GM19324 (cell line): ENCODE data around the gene TNFRSF4.
"Not testable (repeated sequence)": the region's sequence is repeated elsewhere in the genome, so short reads cannot be mapped to it uniquely, and the experiment has no call there.

Experiments
- ATAC-seq: cut with Tn5 transposase; IDR thresholded peaks from one replicate; pipeline ENCODE4 v1.9.1; 2021; ENCODE audit warnings: mild to moderate bottlenecking, moderate library complexity; ENCODE audit not compliant: unreplicated experiment, low FRiP score

Gene TNFRSF4

DNA sequence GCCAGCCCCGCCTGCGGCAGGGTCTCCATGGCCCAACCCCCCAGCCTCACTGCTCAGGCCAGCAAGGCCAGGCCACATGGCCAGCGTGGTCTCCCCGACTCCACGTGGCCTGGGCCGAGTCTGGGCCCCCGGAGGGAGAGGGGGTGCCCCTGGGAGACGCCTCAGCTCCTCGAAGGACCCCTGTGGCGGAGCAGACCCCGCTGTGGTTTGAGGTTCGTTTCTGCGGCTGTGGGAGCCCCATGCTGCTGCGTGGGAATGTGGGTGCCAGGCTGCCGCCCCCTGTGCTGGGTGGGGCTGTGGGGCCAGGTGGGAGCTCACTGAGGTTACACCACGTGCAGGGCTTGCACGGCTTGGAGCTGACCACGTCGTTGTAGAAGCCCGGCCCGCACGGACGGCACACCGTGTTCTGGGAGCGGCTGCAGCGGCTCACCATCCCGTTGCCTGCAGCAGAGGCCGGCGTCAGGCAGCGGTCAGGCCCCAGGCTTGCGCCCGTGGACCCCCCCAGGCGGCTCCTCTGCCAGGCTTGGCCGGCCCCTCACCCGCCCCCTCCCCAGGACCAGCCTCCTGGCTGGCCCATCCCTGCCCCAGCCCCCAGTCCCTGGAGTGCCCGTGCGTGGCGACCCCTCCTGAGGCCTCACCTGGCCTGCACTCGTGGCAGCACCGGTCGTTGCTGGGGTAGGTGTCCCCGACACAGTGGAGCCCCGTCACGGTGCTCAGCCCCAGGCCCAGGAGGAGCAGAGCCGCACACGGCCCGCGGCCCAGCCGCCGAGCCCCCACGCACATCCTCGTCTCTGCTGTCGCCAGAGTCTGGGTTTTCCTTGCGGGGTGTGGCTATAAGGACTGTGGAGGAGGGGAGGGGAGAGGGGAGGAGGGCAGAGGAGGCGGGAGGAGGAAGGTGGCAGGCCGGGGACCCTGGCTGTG is at the start of gene TNFRSF4:
TNFRSF4 (minus strand) TSS at position 809 of the 921 bp plus-strand sequence; CDS start at position 783, 26 bp downstream.
- ATAC-seq, result no peak

DNA sequence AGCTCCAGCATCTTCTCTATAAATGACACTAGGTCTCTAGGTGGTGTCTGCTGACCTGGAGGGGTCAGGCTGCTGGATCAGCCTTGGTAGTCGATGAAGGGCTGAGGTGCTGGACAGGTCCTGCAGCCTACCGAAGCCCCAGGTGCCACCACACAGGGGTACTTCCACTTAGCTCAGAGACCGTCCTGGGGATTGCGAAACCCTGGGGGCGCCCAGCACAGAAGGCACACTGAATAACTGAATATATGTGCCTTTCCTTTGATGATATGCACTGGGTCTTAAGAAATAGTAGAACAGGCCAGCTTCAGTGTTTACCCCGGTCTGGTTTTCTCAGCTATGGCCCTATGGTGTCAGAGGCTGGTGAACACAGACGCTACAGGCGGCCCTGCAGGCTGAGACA is 48.8 kb upstream of the TNFRSF4 start:
- ATAC-seq, result no peak

DNA sequence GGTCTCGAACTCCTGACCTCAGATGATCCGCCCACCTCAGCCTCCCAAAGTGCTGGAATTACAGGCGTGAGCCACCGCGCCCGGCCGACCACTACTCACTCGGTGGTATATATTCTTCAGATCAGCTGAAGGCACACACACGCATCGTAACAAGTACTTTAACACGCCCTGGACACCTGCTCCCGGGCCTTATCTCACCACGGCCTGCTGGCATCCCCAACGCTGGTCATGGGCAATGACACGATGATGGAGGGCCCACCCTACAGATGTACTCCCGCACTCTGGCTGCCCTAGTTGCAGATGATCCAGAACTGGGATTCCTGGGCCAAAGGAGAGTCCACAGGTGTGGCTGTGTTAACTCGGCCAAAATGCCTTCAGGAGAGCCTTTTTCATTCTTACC is 48.1 kb upstream of the TNFRSF4 start:
- no peak for ATAC-seq

DNA sequence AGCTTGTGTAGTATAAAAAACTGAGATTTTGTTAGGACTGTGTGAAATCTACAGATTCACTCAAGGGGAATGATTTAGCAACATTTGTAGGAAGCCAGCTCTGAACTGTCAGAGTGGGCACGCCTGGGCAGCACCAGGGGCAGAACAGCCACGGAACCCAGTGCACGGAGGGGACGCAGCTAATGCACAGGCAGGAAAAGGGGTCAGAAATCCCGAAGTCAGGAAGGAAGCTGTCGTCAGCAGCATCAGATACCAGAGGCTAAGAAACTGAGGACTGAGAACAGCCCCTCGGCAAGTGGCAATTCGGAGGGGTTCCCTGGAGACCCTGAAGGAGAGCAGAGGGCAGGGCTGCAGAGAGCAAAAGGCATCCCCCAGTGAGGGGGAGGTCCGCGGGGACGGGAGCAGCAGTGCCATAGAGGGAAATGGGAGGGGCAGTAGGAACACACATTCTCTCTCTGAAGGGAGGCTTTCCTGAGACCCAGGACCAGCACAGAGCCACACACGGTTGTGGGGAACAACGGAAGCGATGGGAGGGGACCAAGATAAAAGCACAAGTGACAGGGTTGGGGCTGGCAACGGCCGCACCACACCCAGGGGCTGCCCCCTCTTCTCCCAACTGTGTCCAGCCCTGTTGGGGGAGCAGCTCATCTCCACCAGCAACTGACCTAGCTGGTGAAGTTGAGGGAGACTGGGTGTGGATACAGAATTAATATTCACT is 47.0 kb upstream of the TNFRSF4 start:
- no peak for ATAC-seq

DNA sequence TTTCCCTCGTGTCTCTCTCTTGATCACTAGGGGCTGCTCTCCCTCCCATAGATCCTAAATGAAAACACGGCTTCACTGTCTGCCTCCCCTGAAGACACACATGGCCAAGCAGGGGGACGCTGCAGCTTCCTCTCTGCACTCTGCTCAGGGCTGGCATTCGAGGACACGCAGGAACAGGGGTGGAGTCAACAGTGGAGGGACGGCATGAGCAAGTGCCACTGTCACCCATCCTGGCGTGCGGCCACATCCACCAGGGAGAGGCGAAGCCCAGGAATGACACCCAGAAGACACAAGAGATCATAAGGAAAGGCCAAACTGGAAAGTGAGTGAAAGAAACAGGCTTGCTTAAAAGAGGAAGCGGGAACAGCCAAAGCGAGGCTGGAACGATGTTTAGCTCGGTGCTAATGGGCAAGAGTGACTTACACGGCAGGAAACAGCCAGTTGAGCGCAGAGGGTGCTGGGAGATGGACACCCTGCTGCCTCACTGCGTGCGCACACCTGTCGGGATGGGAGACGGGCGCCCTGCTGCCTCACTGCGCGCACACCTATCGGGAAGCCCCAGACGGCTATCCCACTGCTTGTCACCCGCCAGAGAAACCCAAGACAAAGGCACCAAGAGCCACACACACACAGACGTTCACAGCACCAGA is 46.1 kb upstream of the TNFRSF4 start:
- ATAC-seq, result no peak

DNA sequence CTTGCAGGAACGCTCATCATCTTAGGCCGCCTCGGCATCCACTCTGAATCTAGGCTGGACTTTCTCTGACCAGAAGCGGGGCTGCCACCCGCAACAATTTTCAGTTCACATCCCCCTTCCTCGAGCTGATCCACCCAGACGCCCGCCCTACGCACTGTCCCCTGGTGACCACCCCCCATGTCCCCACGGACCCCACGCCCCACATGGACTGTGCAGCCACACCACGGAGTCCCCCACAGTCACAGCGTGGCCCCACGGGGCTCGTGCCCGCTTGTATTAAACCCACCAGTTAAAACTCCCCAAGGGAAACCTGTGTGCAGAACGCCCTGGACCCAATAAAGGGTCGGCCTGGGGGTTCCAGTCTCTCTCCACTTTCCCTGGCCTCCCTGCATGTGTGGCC is 45.6 kb upstream of the TNFRSF4 start:
- no peak for ATAC-seq

DNA sequence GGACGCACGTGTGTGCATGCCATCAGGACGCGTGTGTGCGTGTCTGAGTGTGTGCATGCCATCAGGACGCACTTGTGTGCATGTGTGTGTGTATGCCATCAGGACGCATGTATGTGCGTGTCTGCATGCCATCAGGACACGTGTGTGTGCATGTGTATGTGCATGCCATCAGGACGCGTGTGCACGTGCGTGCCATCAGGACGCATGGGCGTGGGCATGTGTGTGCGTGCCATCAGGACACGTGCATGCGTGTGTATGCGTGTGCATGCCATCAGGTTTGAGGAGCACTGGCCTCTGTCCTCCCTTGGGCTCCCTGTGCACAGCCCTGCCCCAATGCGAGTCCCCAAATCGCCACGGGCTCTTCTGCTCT is 45.2 kb upstream of the TNFRSF4 start:
- ATAC-seq, result no peak

DNA sequence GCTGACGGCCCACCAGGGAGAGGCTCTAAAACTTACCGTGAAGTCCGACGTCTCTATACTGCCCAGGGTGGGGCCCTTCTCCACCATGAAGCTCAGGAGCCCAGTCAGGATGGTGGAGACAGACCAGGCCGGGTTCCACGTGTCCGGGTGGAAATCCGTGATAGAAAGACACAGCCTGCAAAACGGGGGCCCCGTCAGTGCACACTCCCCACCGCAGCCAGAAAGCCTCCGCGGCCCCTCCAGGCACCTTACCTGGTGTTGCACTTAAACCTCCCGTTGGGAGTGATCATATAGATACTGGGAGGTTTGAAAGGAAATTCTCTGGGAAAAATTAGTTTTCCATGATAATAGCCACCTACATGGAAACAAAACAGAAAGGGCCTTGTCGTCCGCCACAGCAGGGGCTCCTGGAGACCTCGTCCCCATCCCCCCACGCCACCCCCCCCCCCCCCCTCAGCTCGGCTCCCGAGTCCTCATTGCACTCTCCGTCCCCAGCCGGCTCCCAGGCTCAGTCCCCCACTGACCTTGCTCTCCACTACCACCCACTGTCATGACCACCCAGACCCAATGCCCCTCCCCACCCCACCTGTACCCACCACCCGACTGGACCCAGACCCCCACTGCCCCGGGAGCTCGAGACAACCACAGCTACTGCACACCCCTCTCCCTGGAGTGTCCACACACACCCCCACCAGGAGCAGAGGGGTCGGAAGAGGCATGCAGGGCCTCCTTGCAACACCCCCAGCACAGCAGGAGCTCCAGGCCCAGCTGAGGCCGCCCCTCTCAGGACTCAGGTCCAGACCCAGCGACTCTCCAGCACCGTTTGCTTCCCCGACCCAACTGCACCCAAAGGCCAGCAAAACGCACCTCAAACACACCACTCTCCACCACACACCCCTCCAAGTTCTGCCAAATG is 43.3 kb upstream of the TNFRSF4 start:
- no peak for ATAC-seq

DNA sequence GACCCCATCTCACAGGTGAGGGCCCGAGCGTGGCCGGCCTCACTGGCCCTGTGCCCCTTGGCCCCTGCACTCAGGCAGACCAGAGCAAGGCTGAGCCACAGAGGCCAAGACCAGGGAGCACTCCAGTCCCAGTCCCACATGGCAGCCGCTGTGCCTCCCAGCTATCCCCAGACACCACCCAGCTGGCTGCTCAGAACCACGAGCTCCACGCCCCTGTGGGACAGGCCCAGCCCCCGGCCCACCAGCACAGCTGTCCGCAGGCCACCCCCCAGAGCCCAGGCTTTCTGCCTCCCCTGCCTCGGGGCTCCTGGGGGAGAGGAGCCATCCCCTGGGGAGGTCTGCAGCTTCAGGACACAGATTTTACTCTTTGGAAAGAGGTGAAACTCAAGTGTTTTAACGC is 41.7 kb upstream of the TNFRSF4 start:
- no peak for ATAC-seq

DNA sequence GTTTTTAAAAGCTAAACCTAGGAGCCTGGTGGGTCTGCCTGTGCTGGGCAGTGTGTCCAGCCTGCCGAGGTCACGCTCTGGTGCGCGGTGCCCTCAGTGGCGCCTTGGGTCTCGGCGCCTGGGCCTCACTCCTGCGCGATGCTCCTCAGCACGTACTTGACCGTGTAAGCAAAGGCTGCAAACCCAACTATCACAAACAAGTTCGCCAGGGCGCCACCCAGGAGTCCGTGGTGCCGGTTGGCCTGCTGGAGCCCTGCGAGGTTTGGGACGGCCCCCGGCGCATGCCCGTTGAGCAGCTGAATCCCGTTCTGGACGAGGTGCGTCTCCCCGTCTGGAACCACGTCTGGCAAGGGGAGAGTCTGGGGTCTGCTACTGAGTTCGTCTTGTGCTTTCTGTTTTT is 41.1 kb upstream of the TNFRSF4 start:
- ATAC-seq, result no peak

DNA sequence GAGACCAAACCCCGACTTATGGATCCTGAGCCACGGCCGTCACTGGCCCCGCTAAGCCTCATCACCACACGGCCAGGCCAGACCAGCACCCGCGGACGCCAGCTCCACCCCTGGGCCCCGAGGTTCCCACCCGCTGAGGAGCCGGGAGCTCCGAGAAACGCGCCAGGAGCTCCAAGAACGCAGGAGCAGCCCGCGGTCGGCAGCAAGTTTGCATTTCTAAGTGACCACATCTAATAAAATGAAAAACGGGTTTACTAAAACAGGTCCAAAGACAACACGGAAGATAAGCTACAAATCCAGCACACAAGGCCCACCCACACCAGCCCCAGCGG is 40.7 kb upstream of the TNFRSF4 start:
- ATAC-seq, result no peak

DNA sequence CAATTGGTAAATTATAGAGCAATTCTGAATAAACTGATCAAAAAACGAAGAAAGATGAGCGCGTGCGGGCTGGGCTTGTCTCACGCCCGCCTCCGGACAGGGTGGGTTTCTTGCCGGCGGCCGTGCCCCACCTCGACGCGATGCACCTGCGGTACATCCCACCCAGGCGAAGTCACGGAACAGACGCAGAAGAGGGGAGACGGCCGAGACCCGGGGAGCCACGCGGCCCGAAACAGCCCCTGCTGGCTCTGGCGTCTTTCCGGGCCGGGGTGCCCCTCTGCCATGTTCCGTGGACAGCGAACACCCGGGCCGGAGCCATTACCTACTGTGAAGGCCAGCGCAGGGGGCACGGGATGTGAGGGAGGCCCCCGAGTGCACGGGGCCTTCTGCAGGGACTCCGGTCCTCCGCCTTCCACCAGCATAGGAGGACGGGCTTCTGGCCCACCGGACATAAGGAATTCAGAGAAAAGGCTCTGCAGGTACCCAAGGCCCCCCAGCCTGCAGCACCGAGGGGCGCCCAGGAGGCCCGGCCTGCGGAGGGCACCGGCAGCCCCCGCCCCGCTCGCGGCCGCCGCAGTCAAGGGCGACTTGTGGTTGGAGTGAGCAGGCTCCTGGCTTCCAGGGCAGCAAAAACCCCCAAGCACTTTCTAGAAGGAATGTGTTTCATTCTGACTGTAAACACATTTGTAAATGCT is 40.2 kb upstream of the TNFRSF4 start:
- ATAC-seq, result no peak

DNA sequence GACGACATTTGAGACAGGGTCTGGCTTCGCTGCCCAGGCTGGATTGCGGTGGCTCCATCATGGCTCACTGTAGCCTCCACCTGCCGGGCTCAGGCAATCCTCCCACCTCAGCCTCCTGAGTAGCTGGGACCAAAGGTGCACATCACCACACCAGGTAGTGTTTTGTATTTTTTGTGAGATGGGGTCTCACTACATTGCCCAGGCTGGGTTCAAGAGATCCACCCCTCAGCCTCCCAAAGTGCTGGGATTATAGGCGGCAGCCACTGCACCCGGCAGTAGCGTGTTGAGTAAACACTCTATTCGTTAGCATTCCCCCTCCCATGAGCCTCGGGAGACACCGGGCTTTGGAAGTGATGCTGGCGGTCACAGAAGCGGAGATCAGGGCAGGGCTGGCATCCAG is 39.4 kb upstream of the TNFRSF4 start:
- no peak for ATAC-seq

DNA sequence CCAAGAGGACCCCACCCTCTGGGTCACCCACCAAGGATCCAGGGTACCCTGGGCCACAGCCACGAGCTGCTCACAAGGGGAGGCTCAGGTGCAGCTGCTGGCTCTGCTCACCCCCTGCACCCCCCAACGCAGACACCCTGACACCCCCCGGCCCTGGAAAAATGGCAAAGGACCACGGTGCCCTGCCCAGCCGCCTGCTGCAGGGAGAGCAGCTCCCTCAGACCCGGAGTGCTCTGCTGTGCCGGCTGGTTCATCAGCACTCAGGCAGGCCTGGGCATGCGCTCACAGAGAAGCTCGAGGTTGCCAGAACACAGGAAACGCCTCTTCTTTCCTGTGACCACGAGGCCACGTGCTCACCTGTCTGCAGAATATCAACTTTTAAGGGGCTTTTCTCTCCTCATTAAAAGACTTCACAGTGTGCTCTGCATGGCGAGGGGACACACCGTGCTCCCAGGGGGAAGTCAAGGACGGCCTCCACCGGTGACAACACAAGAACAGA is 36.9 kb upstream of the TNFRSF4 start:
- ATAC-seq, result no peak

DNA sequence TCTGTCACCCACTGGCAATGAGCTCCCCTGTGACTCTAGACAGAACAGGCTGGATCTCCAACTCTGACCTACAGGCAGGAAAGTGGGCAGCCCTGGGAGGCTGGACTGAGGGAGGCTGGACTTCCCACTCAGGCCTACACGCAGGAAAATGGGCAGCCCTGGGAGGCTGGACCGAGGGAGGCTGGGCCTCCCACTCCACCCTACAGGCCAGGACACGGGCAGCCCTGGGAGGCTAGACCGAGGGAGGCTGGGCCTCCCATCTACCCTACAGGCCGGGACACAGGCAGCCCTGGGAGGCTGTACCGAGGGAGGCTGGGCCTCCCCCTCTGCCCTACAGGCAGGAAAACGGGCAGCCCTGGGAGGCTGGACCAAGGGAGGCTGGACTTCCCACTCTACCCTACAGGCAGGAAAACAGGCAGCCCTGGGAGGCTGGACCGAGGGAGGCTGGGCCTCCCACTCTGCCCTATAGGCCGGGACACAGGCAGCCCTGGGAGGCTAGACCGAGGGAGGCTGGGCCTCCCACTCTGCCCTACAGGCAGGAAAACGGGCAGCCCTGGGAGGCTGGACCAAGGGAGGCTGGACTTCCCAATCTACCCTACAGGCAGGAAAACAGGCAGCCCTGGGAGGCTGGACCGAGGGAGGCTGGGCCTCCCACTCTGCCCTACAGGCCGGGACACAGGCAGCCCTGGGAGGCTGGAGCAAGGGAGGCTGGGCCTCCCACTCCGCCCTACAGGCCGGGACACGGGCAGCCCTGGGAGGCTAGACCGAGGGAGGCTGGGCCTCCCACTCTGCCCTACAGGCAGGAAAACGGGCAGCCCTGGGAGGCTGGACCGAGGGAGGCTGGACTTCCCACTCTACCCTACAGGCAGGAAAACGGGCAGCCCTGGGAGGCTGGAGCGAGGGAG is 34.3 kb upstream of the TNFRSF4 start:
- not testable (repeated sequence) for ATAC-seq

DNA sequence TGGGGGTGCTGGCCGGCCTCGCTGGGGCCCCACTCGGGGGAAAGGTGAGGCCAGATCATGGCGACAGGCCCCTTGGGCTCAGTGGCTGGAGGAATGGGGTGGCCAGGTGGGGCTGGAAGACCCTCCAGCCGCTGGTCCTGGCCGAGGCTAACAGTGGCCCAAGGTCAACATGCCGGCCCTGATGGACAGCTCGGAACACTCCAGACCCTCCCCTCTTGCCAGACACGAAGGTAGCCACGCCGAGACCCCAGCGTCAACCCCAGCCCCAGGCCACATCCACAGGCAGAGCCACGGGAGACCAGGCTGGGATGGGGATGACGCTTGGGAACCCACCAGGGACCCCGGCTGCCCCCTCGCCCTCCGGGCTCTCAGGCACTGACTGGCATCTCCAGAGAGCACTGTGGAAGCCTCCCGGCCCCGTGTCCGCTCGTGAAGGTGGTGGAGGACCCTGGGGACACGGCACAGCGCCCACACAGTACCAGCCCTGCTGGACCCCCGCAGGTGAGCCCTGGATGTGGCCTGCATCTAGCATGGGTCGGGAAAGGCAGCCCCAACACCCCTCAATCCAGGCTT is 33.5 kb upstream of the TNFRSF4 start:
- no peak for ATAC-seq

DNA sequence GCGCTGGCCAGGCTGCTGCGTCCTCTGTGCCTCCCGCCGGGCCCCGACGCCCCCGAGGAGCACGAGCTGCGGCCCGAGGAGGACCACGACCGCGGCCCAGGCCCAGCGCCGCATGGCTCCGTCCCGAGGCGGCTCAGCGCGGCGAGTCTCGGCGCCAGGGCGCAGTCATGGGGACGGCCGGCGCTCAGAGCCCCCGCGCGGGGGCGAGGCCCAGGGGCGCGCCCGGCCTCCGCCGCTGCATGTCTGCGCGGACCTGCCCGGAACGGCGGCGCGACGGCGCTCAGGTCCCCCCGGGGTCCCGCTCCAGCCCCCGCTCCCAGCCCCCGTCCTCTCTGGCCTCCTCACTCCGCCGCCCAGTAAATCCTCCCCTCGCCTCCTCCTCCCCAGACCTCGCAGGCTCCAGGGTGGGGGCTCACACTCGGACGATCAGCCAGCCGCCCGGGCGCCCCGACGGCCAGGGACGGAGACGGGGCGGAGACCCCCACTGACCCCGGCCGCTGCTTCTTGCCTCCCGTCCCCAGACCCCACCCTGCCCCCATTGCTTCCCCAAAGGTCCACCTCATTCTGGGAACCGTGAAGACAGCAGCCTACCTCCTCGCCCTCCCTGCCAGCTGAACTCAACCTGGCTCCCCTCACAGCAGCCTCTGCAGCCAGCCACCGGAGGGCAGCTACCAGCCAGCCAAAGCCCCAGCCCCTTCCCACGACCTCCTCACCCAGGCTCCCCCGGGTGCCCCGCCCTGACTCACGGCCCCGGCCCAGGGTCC is 32.8 kb upstream of the TNFRSF4 start, which contains the start of gene C1QTNF12:
C1QTNF12 (minus strand) TSS at position 146 of the 764 bp plus-strand sequence; CDS start at position 114, 32 bp downstream.
- ATAC-seq, result no peak
